Germinal center (tissue), 1 donor: ENCODE results near the gene SNX8.
A peak's percentile ranks its signal among the peaks of the same experiment; 100 is the strongest.

Experiments used
- DNase-seq: peaks from one replicate; pipeline ENCODE4 v3.0.0; 2012; ENCODE audit warnings: mixed read lengths, low spot score

The SNX8 gene

DNA sequence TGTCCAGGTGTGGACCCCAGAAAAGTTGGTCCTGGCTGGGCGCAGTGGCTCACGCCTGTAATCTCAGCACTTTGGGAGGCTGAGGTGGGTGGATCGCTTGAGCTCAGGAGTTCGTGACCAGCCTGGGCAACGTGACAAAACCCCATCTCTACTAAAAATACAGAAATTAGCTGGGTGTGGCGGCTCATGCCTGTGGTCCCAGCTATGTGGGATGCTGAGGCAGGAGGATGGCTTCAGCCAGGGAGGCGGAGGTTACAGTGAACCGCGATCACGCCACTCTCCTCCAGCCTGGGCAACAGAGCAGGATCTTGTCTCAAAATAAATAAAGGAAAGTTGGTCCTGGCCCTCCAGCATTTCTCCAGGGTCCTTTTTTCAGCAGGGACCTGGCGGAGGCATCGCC lies 70.8 kb downstream of the SNX8 start:
- DNase-seq, result no peak

DNA sequence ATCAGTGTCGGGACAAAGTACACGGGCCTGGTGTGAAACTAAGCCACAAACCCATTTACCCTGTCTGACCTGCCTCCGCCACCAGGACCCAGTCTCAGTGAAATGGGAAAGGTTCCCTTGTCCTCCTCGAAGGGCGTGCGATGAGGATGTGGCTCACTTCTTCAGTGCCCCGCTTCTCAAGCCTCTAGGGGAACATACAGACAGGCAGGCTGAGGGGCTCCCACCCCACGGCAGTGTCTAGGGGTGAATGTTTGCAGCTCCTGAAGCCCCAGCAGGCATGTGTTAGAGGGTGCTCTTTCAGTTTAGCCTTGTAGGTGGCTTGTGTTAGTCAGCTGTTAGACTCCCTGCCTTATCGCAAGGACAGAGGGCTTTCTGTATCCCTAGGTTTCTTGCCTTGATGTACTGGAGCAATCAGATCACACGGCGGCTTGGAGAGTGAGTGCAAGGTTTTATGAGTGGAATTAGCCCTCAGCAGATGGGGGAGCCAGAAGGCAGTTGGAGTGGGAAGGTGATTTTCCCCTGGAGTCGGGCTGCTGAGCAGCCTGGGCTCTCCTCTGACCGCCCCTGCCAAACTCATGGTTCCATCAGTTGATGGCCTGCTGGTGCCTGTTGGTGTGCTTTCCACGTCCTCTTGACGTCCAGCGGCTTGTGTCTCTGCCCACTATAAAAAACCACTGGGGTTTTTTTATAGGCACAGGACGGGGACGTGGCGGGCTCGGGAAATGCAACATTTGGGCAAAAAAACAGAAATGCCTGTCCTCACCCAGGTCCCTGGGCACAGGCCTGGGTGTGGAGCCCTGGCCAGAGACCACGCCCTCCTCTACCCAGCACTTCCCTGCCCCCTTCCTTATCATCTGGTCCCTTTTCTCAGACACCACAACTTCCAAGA lies 71.5 kb downstream of the SNX8 start:
- peak; percentile 44 for DNase-seq

DNA sequence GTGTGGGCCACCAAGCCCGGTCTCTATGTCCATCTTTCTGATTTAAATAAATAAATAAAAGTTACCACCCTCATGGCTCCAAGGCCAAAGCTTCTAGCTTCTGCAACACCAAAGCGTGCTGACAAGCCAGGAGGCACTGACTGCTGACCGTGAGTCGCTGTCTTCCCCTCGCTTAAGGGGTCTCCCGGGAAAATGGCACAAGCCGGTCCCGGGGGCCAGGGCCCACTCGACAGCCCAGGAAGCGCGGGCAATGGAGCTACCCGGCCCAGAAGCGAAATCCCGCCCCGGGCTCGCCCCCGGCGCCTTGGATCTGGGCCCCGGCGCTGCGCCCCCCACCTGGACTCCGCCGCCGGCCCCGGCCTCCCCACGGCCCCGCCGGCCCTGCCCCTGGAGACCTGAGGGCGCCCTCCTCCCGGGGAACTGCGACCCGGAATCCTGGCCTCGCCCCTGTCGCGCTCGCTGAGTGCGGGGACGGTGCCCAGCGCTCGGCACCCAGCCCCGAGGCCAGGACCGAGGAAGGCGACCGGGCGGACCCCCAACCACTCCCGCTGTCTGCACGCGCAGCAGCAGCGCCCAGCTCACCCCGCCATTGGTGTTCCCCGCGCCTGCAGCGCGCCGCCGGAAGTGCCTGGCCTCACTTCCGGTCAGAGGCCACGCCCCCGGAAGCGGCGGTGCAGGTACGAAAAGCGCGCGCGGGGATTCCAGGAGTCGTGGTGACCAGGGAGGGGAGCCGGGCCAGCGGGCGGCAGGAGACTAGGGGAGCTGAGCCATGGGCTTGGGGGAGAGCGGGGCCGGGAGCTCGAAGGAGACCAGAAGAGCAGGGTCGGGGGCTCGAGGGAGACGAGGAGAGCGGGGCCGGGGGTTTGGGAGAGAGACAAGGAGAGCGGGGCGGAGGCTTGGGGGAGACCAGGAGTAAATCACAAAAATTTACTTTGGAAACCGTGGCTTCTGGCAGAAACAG lies 72.4 kb downstream of the SNX8 start, which contains the start of the genes MRM2 and NUDT1:
Gene MRM2 (minus strand): TSS at position 626 of the 961 bp plus-strand sequence. CDS start 36 bp downstream, at position 590.
Gene NUDT1 (plus strand): TSS at position 647 of the 961 bp plus-strand sequence. CDS start 2,349 bp downstream, outside the sequence.
- peak; percentile 68 for DNase-seq

DNA sequence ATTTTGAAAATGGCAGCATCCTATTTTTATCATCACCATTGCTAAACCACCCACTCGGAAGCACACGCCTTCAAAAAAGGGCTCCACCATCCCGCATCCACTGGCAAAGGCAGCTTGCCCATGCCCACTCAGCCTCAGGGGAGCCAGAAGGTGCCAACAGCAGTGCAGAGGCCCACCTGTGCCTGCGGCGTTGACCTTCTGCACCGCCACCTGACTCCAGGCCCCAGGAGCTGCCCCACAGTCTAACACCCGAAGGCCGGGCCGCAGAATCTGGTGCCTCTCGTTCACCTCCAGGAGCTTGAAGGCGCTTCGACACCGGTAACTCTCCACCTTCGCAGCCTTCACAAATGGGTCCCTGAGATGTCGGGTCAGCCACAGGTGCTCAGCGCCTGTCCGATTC lies 75.0 kb downstream of the SNX8 start:
- DNase-seq, result no peak

DNA sequence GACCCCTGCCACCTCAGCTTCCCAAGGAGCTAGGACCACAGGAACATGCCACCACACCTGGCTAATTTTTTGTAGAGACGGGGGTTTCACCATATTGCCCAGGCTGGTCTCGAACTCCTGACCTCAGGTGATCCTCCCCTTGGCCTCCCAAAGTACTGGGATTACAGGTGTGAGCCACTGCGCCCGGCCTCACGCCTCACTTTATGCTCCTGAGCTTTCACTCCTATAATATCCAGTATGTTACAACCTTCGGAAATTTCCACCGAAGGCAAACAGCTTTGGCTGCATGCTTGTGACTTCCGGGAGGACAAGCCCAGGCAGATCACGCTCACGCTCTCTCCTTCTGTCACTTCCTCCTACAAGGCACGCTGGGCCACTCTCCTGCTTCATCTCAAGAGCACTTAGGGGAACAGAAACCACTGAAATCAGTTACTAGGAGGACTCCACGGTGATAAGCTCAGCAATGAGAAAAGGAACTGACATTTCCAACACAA lies 77.1 kb downstream of the SNX8 start:
- peak; percentile 82 for DNase-seq

DNA sequence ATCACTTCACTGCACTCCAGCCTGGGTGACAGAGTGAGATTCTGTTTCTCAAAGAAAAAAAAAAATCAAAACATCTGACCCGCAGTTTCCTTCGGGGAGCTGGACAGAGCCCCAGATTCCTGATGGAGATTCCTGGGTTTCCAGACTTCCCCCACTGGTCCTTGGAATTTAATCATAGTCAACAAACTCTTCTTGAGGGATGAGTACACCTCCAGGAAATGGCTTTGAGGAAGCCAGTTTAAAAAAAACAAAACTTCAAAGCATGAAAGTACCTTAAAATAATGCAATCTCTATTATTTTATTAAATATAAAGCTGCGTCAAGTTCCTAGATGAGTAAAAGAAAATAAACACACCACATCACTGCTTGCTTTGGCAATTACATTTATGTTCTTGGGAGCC lies 80.3 kb downstream of the SNX8 start:
- no peak for DNase-seq

DNA sequence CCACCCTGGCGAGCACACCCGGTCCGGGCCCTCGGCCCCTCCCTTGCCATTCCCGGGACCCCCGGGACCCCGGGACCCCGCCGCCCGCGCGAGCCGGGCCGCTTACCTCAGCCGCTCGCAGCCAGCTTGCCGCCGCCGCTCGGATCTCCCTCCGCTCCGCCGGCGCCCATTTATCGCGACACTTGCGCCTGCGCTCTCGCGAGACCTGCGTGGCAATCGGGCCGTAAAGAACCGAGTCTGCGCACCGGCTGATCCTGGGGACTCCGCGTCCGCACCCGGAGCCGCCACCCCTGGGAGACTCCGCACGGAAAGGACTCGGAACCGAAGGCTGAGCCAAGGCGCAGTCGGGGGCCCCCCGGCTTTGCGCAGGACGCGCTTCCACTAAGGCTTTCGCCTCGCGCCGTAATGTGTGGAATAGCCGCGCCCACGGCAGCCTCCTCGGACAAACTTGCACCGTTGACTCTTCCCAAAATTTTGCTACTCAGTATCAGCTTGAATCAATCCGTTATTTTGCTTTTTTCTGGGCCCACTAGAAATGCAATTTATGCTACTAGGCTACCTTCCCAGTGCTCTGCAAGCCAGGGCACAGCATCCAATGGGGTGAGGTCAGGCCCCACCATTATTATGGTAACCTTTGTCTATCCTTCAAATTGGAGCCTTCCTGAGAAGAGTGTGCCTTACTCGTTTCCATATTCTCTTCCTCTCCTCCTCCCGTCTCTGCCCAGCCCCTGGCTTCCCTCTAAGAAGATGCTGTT lies 81.3 kb downstream of the SNX8 start, which contains the start of gene MAD1L1:
Gene MAD1L1 (minus strand): TSS at position 180 of the 755 bp plus-strand sequence. CDS start 2,812 bp downstream, outside the sequence.
- DNase-seq, result peak; percentile 88

DNA sequence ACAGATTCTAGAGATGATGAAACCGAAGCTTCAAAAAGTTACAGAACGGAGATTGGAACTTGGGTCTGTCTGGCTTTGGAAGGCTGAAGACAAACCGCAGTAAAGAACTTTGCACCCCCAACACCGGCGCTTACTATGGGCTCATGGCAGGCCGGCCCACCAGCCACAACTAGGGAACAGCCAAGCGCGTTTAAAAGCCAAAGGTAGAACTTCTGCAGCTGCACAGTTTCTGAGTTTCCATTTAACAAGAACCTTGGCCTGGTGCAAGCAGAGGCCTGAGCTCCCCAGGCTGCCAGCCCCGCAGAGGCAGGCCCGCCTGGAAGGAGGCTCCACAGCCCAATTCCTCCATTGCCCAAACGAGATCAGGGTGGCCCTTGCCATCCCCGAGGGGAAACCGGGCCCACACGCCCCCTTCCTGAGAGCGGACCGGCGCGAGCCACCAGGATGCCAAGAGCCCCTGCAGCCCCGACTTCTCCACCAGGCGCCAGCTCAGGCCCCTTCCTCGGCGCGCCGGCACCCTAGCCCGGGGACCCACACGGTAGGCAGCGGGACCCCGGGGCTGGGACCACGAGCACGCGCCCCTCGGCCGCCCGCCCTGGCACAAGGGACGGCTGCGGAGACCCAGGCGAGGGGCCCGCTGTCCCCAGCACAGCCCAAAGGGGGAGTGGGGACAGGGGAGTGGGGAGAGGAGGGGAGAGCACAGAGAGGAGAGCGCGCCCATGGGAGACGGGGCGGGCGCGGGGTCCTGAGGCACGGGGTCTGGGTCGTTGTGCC lies 82.1 kb downstream of the SNX8 start:
- peak; percentile 65 for DNase-seq

DNA sequence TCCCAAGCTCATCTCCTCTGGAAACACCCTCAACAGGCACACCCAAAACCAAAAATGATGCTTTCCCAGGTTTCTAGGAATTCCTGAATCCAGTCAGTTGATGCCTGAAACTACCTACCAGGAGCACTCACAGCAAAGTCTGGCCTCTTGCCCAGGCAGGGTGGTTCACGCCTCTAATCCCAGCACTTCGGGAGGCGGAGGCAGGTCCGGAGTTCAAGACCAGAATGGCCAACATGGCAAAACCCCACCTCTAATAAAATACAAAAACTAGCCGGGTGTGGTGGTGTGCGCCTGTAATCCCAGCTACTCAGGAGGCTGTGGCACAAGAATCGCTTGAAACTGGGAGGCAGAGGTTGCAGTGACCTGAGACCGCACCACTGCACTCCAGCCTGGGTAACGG lies 83.4 kb downstream of the SNX8 start:
- no peak for DNase-seq

DNA sequence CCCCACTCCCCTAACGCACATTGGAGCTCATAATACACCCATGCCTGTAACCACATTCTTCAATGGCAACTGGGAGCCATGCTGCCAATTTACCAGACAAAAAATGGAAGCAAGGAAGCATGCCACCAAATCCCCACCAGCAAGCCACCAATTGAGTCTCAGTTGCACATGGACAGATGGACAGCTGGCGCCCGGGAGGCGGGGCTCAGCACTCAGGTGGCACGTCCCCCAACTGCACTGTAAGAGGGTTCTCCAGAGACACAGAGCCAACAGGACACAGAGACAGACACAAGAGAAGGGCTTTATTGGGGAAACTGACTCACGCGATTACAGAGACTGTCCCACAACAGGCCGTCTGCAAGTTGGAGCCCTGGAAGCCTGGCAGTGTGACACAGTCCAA lies 84.0 kb downstream of the SNX8 start:
- no peak for DNase-seq

DNA sequence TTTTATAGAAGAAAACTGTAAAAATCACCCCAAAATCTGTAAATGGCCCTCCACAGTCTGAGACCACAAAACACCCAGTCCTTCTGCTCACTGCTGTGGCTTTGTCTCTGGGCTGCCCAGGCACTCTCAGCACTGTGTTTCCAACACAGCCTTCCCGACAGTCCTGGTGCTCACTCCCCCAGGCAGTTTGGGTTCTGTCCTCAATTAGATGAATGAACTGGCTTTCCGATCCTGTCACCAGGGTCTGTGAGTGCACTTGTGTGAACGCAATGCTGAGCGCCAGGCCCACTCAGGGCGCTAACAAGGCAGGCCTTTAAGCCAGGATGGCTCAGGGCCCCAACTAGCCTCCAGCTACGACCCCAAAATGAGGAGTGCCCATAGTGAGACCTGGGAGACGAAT lies 84.8 kb downstream of the SNX8 start:
- no peak for DNase-seq

DNA sequence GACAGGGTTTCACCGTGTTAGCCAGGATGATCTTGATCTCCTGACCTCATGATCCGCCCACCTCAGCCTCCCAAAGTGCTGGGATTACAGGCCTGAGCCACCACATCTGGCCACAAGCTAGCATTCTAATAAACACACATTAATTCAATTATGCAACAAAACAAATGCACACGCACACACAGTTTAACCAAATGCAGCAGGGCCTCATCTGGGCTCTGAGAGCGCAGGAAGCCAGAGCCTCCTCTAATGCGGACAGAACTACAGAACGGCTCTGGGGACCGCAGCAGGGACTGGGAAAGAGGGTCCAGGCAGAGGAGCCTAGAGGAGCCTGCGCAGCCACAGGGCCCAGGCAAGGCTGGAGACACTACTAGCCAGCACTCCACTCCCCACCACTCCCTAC lies 85.3 kb downstream of the SNX8 start:
- DNase-seq, result no peak

DNA sequence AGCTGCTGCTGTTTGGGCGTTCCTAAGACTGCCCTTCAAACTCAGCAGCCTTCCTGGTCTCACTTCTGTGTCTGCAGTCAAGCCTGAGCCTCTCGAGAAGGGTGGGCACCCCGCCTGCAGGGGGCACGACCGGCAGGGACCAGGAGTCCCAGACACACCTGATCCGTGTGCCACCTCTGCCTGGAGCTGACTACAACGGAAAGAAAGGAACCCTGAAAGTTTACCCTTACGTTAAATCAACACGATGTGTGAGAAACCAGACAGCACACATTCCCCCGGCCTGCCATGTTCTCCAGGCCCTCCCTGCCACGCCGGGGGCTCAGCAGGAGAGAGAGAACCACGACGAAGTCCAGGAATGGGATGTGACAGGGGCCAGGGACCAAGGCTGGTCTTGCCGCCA lies 86.5 kb downstream of the SNX8 start:
- no peak for DNase-seq

DNA sequence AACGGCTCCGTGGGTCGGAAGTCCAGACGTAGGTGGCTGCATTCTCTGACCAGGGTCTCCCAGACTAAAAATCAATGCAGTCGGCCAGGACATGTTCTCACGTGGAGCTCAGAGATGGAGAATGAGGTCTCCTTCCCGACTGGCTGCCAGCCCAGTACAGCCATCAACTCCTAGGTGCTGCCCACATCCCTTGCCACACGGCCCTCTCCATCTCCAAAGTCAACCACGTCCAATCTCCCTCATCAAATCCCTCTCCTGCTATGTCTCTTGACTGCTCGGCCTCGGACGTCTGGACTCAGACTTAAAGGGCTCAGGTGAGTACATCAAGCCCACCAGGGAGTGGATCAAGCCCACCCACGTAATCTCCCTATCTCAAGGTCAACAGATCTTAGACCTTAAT lies 88.4 kb downstream of the SNX8 start:
- DNase-seq, result no peak

DNA sequence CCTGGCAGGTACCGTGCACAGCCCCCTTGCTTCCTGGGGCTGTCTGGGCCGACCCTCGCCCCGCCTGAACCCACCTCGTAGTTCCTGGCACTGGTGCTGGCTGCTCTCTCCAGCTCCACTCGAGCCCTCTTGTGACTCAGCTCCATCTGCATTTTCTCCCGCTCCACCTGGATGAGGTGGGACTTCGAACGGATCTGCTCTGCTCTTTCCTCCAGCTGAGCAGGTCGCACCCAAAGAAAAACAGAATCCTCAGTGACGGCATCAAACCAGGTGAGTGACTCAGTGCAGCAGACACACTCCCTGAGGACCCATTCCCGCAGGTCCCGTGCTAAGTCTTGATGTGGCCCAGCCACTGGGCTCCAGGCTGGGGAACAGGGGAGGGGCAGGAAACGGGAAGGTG lies 88.9 kb downstream of the SNX8 start:
- no peak for DNase-seq

DNA sequence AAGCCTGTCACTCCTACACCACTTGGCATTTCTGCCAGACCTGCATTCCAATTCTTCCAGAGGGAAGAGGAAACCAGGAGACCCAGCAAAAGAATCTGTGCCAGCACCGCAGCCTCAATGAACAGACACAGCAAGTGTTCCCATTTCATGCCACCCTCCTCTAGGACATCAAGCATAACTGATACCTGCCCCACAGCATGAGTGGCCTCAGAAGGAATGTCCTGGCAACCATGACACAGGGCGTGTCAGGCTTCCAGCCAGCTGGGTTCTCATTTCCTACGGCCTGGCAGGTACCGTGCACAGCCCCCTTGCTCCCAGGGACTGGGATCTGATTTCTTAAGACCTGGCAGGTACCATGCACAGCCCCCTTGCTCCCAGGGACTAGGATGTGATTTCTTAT lies 89.3 kb downstream of the SNX8 start:
- DNase-seq, result no peak

DNA sequence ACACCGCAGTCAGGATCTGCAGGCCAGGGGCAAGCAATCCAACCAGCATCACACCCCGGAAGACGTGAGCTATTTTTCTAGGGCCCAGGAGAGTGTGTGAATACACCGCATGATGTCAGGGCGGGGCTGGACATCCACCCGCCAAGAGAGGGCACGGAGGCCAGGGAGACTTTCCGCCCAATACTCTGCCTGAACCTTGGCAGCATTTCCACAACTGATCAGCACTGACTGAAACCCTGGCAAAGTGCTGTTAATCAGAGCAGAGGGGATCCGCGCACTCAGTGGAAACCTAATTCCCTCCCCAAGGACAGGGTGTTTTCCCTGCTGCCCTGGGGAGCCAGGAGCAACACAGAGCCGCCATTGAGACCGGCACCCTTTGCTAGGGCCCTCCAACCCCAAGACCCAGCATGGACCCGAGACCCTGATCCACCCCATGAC lies 89.7 kb downstream of the SNX8 start:
- no peak for DNase-seq

DNA sequence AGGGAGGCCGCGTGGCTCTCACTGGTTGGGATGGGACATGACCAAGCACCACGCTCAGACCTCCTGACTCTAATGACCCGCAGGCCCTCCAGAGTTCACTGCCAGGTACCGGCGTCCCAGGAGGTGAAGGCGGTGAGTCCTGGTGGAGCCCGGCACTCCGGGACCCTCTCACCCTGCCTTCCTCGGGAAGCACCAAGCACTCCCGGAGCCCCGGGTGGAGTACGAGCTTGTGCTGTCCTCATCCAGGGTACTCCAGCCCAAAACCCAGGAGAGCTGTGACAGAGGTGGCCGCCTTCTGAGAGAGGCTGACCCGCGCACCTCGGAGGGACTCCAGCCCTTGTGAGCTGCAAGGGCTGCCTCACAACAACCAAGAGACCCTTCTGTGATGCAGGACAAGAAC lies 90.9 kb downstream of the SNX8 start:
- DNase-seq, result no peak

DNA sequence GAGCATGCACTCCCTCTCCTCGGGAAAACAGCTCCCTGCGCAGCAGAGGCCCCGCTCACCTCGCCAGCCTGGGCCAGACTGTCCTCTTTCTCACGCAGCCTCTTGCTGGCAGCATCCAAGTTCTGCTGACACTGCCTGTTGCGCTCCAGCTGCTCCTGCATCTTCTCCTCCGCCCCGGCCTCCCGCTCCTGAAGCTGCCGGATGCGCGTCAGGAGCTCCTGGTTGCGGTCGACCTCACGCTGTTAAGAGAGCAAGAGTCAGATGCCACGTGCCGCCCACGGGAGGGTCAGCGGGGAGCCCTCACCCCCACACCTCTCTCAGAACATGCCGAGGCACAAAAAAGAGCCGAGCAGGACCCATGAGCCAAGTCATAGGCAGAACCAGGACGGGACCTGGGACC lies 91.7 kb downstream of the SNX8 start:
- DNase-seq, result no peak

DNA sequence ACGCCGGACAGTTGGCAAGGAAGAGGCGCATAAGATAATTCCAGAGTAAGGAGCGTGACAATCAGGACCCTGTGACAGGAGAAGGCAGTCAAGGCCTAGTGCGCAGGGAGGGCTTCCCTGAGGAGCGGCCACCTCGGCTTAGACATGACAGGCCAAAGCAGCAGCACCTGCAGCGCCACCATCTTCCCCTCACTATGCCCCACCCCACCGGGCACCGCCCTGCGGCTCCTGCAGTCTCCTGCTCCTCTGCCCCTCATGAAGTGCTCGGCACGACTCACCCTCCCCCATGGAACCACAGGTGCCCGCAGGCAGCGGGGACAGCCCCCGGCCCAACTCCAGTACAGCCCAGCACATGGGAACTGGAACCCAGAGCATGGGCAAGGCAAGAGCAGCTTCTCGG lies 93.3 kb downstream of the SNX8 start:
- no peak for DNase-seq

DNA sequence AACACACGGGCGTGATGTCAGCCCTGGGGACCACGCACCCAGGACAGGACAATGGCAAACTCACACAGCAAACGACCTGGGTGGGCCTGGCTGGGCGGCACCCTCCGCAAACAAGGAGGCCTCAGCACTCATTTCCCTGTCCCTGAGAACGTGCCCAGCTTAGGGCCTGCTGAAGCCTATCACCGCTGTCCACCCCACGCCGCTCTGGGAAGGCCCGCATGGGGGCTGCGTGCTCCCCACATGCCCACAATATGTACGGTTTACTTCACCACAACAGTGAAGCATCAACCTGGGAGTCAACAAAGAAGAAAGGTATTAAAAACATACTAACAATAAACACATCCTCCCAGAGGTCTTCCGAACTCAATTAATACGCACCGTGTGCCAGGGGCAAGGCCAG lies 93.7 kb downstream of the SNX8 start:
- no peak for DNase-seq
